Colonic mucosa (tissue), 4 donors: ENCODE results near the gene SMPD3. TPM values are rescaled to one million over a fixed set of nuclear protein-coding genes. Genes with fewer than 3 reads are reported as not detected.

Experiments
- DNase-seq: peaks from one replicate; pipeline ENCODE4 v3.0.0-alpha.2; 2020
- H3K27ac ChIP-seq: fragments of 200-600 bp; one replicate; pipeline ENCODE4 v1.8.0; 2021
- H3K27me3 ChIP-seq: fragments of 200-600 bp; one replicate; pipeline ENCODE4 v1.8.0; 2021
- H3K36me3 ChIP-seq: fragments of 200-600 bp; one replicate; pipeline ENCODE4 v1.8.0; 2021
- H3K4me1 ChIP-seq: fragments of 200-600 bp; one replicate; pipeline ENCODE4 v1.8.0; 2021; ENCODE audit warnings: mild to moderate bottlenecking
- H3K4me3 ChIP-seq: fragments of 200-600 bp; one replicate; pipeline ENCODE4 v1.8.0; 2021
- H3K9ac ChIP-seq, 2 donors: one replicate each; pipeline ENCODE4 v1.7.0; 2013; ENCODE audit warnings: control low read depth in 2 of 2, low read depth in 2 of 2, low read length in 2 of 2
- H3K9me3 ChIP-seq: fragments of 200-600 bp; one replicate; pipeline ENCODE4 v1.8.0; 2021
- CTCF ChIP-seq: fragments of 200-600 bp; IDR thresholded peaks from one replicate; pipeline ENCODE4 v1.8.0; 2022; ENCODE audit warnings: antibody characterized with exemption, mild to moderate bottlenecking
- intact Hi-C: fragments of 100-400 bp; cut with DNase I; formaldehyde crosslinking; loops from one replicate; pipeline ENCODE4 v1.14.1; 2022
- total RNA-seq, 2 donors: library from RNA; stranded (reverse); fragmentation: NEBNext Ultra II Directional in 1 of 2; extraction: Animal tissue kit (Norgen Biotek cat#: 25700) in 1 of 2; gene quantifications; one replicate each; pipeline ENCODE4 v1.2.1, GENCODE V29; 2021
- donor health status: healthy.
- donor health status: DM: no; HTN: no; CAD: no.
- donor health status: DM: no; HTN: no; CAD: no.

Gene SMPD3
- total RNA-seq, 2 donors from 2014 or later, result 71.1 to 76.5 TPM

GRCh38 chr16:68375801-68376536 is 72.3 kb downstream of the SMPD3 start:
- no peak overlapping the region for H3K4me3 ChIP-seq
- no peak overlapping the region for H3K27ac ChIP-seq
- no peak for DNase-seq
- no peaks in the 10 kb centered on the region for H3K4me1 ChIP-seq
- no peak overlapping the region for H3K9ac ChIP-seq
- no peak for TF ChIP-seq CTCF
- H3K36me3 ChIP-seq, result no peaks in the 10 kb centered on the region
- intact Hi-C loops, result no loop called here
- no peaks in the 10 kb centered on the region for H3K27me3 ChIP-seq
- no peaks in the 10 kb centered on the region for H3K9me3 ChIP-seq

- Histone ChIP-seq H3K36me3 (no peaks in the 10 kb centered on the region), H3K27ac (no peak overlapping the region), H3K9ac (no peak overlapping the region), H3K27me3 (no peaks in the 10 kb centered on the region), H3K9me3 (no peaks in the 10 kb centered on the region), H3K4me1 (no peaks in the 10 kb centered on the region), H3K4me3 (no peak overlapping the region)
- intact Hi-C loops, result no loop called here
- no peak for DNase-seq
- TF ChIP-seq CTCF, result no peak
These were observed 73.2 kb downstream of the SMPD3 start for GRCh38 chr16:68374961-68375660.

DNA sequence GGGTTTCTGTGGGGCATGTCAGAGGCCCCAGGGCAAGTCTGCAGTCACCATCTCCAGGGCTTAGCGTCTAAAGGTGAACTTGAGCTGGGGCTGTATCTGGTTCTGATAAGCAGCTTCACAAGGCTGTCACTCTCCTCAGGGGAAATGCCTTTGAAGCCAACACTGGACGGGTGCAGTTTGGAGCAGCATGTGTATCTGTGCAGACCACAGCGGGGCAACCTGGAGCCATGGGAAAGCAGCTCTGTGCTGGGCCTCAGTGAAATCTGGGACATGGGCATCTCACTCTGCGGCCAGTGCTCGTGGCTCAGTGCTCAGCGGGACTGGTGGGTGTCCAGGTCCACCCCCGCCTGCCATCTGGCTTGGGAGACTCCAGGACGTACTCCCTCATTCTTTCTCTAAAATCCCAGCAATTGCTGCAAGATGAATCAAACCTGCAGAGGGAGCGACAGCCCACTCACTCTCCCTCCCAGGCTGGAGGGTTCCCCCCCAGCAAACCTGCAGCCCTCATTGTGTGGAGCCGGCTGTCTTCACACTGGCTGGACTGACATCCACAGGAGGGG is 74.0 kb downstream of the SMPD3 start:
- no peak overlapping the region for H3K27ac ChIP-seq
- DNase-seq, result no peak
- H3K4me3 ChIP-seq, result no peak overlapping the region
- H3K9me3 ChIP-seq, result no peaks in the 10 kb centered on the region
- no peaks in the 10 kb centered on the region for H3K36me3 ChIP-seq
- no peak for TF ChIP-seq CTCF
- intact Hi-C loops, result no loop called here
- H3K9ac ChIP-seq, result no peak overlapping the region
- H3K4me1 ChIP-seq, result no peaks in the 10 kb centered on the region
- no peaks in the 10 kb centered on the region for H3K27me3 ChIP-seq

GRCh38 chr16:68373528-68374245 is 74.6 kb downstream of the SMPD3 start:
- DNase-seq, result no peak
- intact Hi-C loops, result no loop called here
- Histone ChIP-seq H3K9ac (no peak overlapping the region), H3K9me3 (no peaks in the 10 kb centered on the region), H3K27ac (no peak overlapping the region), H3K27me3 (no peaks in the 10 kb centered on the region), H3K4me1 (no peaks in the 10 kb centered on the region), H3K36me3 (no peaks in the 10 kb centered on the region), H3K4me3 (no peak overlapping the region)
- no peak for TF ChIP-seq CTCF

- Histone ChIP-seq H3K36me3 (no peaks in the 10 kb centered on the region), H3K27me3 (no peaks in the 10 kb centered on the region), H3K9me3 (no peaks in the 10 kb centered on the region), H3K27ac (no peak overlapping the region), H3K9ac (no peak overlapping the region), H3K4me3 (no peak overlapping the region), H3K4me1 (no peaks in the 10 kb centered on the region)
- no peak for TF ChIP-seq CTCF
- no peak for DNase-seq
- intact Hi-C loops, result no loop called here
These were observed 75.5 kb downstream of the SMPD3 start for GRCh38 chr16:68372806-68373205.
